Measurements from ENCODE around the gene RAB31. TPM values are rescaled to one million over a fixed set of nuclear protein-coding genes. Genes with fewer than 3 reads are reported as not detected.

RAB31 gene
- total RNA-seq, 4 donors from 2014 or later = 17.4 to 76.0 (median 45.0) TPM

DNA sequence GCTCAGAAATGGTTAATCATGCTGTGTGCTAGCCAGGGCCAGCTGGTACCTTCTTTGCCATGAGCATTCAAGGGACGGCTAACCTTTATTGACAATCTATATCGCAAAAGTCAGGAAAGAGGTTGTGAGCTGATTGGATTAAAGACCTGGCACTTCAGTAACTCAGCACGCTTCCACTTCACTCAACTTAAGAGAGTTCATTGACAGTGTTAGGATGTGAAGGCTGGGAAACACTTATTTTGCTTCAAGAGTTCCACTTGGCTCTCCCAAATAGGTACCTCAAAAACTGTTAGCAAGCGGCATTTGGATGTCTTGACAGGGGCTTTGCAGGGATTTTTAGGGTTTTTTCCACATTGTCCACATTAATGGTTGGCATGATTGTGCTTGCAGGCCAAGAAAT is 152.6 kb downstream of the RAB31 start:
- 43 to 69% methylated on average over 4 of the region's 4 CpGs for WGBS, 2 donors
- no peaks in the 10 kb centered on the region for H3K27me3 ChIP-seq
- DNase-seq = no peak
- no peak overlapping the region for H3K27ac ChIP-seq
- no peak for TF ChIP-seq CTCF (IDR thresholded peaks at IDR 0.05)
- TF ChIP-seq POLR2A (IDR thresholded peaks at IDR 0.05) = no peak
- H3K9me3 ChIP-seq = peaks cover 0 to 4% (median 2%) of the 10 kb centered on the region in 3 donors
- intact Hi-C loops (cut with DNase I) = no loop called here
- H3K36me3 ChIP-seq = peaks cover 0 to 14% (median 0%) of the 10 kb centered on the region in 3 donors
- H3K4me1 ChIP-seq = peaks cover 6 to 13% (median 10%) of the 10 kb centered on the region in 3 donors
- H3K4me3 ChIP-seq = no peak overlapping the region

GRCh38 chr18:9861157-9861556 is 153.1 kb downstream of the RAB31 start:
- TF ChIP-seq CTCF (IDR thresholded peaks at IDR 0.05) = no peak
- TF ChIP-seq POLR2A (IDR thresholded peaks at IDR 0.05) = no peak
- Histone ChIP-seq H3K27me3 (no peaks in the 10 kb centered on the region), H3K36me3 (peaks cover 0 to 14% (median 0%) of the 10 kb centered on the region in 3 donors), H3K4me1 (peaks cover 2 to 9% (median 6%) of the 10 kb centered on the region in 3 donors), H3K27ac (no peak overlapping the region), H3K4me3 (no peak overlapping the region), H3K9me3 (peaks cover 0 to 7% (median 7%) of the 10 kb centered on the region in 3 donors)
- intact Hi-C loops (cut with DNase I) = no loop called here
- no peak for DNase-seq

DNA sequence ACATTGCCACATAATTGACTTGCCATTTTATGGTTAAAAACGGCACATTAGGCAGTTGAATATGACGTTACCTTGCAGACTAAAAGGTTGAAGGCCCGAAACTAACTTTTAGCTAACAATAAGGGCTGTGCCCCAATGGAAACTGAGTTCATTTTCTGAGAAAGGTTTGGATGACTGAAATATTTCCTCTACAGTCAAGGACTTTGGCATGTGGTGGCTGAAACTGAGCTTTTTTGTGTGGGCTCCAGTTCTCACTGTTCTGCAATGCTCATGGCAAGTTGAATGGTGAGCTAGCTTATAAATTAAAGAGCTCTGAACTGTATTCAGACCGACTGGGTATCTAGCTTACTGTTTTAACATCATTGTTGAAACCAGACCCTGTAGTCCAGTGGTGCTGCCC is 153.8 kb downstream of the RAB31 start:
- DNase-seq = no peak
- whole genome bisulfite sequencing, 2 donors = 53 to 84% methylated on average over 4 of the region's 4 CpGs

GRCh38 chr18:9862686-9863085 is 154.6 kb downstream of the RAB31 start:
- no peaks in the 10 kb centered on the region for H3K27me3 ChIP-seq
- TF ChIP-seq POLR2A (IDR thresholded peaks at IDR 0.05) (no peak), CTCF (IDR thresholded peaks at IDR 0.05) (no peak)
- H3K36me3 ChIP-seq = peaks cover 0 to 14% (median 0%) of the 10 kb centered on the region in 3 donors
- no peak for DNase-seq
- no peak overlapping the region for H3K27ac ChIP-seq
- no peak overlapping the region for H3K4me3 ChIP-seq
- peaks cover 0 to 14% (median 0%) of the 10 kb centered on the region in 3 donors for H3K4me1 ChIP-seq
- H3K9me3 ChIP-seq = peaks cover 0 to 10% (median 7%) of the 10 kb centered on the region in 3 donors
- intact Hi-C loops (cut with DNase I) = no loop called here
- WGBS, 2 donors = 56 to 67% methylated on average over 3 of the region's 3 CpGs

More for the DNA sequence above, 153.8 kb downstream of the RAB31 start:
- TF ChIP-seq POLR2A (IDR thresholded peaks at IDR 0.05) (no peak), CTCF (IDR thresholded peaks at IDR 0.05) (no peak)
- H3K4me3 ChIP-seq = no peak overlapping the region
- no peak overlapping the region for H3K27ac ChIP-seq
- H3K9me3 ChIP-seq = peaks cover 0 to 10% (median 7%) of the 10 kb centered on the region in 3 donors
- H3K27me3 ChIP-seq = no peaks in the 10 kb centered on the region
- peaks cover 0 to 14% (median 0%) of the 10 kb centered on the region in 3 donors for H3K36me3 ChIP-seq
- intact Hi-C loops (cut with DNase I) = no loop called here
- peaks cover 0 to 7% (median 0%) of the 10 kb centered on the region in 3 donors for H3K4me1 ChIP-seq

- TF ChIP-seq POLR2A (IDR thresholded peaks at IDR 0.05) (no peak), CTCF (IDR thresholded peaks at IDR 0.05) (no peak)
- Histone ChIP-seq H3K36me3 (peaks cover 0 to 14% (median 0%) of the 10 kb centered on the region in 3 donors), H3K27me3 (no peaks in the 10 kb centered on the region), H3K4me3 (no peak overlapping the region), H3K4me1 (peaks cover 0 to 20% (median 0%) of the 10 kb centered on the region in 3 donors), H3K9me3 (peaks cover 0 to 10% (median 7%) of the 10 kb centered on the region in 3 donors), H3K27ac (no peak overlapping the region)
- intact Hi-C loops (cut with DNase I) = no loop called here
- WGBS, 2 donors = 31 to 71% methylated on average over 2 of the region's 2 CpGs
- DNase-seq = no peak
These were observed 155.2 kb downstream of the RAB31 start for GRCh38 chr18:9863282-9863681.
